GM18858 (cell line): ENCODE results near the gene CIROP.

Experiments used
- ATAC-seq: cut with Tn5 transposase; IDR thresholded peaks from one replicate; pipeline ENCODE4 v1.9.1; 2021; ENCODE audit not compliant: unreplicated experiment

Gene CIROP

GRCh38 chr14:23095196-23096108 is 9.3 kb downstream of the CIROP start, which contains the start of gene C14orf119:
Gene C14orf119, plus strand, starts transcription at chr14:23095505. Its CDS starts 2,154 bp downstream, at chr14:23097659.
- peak; percentile 83 for ATAC-seq

DNA sequence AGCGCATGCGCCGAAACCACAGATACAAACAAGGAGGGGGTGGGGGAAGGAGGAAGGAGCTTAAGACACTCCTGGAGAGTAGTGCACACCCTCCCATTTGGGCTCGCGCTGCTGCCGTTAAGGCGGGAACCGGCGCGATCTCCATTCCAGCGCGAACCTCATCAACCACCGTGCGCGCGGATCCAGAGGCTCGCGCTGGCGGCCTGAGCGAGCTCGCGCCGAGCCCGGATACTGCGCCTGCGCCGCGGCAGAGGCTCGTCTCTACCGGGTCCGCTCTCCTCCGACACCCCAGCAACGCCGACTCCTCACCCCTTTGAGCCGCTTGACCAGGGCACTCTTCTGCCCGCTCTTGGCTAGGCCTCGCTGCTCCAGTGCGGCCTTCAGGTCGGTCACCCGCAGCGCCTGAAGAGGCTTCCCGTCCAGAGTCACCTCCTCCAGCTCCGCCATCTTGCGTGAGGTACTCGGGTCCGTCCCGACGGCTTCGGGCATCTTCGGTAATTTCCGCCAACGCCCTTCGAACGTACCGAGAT is 10.1 kb downstream of the CIROP start, which contains the start of gene ACIN1:
Gene ACIN1 (minus strand): TSS at position 471 of the 530 bp plus-strand sequence. CDS start 24 bp downstream, at position 447.
- peak; percentile 12 for ATAC-seq

- no peak for ATAC-seq
These were observed 10.7 kb downstream of the CIROP start for GRCh38 chr14:23093991-23094665.

DNA sequence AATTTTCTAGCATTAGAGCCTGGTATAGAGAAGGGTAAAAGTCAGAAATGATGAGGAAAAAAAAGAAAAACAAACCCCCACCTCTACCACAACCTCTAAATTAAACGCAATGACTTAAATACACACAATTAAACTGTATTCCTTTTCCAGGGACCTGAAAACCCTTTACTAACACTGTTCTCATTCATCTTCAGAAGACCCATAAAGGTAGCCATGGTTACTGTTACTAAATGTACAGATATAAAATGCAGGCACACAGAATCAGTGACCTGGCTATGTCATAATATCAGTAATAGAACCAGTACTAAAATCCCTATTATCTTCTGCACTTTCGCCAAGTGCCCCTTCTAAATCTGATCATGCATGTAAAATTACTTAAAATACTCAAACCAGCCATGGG is 11.3 kb downstream of the CIROP start:
- no peak for ATAC-seq

DNA sequence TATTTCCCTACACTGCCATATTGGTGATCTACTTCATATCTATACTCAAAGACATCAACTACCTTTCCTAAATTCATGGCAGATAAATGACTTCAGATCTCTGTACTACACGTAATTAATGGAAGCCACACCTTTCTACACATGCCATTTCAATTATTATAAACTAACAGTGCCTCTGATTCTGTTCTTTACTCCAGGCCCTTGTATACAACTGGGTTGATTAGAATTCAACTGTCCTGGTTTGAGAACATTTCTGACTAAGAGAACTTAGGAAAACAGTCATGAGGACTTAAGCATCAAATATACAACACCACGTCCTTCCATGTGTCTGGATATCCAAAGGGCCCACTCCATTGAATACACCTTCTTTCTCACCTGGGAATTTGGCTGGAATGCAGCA is 11.7 kb downstream of the CIROP start:
- no peak for ATAC-seq

DNA sequence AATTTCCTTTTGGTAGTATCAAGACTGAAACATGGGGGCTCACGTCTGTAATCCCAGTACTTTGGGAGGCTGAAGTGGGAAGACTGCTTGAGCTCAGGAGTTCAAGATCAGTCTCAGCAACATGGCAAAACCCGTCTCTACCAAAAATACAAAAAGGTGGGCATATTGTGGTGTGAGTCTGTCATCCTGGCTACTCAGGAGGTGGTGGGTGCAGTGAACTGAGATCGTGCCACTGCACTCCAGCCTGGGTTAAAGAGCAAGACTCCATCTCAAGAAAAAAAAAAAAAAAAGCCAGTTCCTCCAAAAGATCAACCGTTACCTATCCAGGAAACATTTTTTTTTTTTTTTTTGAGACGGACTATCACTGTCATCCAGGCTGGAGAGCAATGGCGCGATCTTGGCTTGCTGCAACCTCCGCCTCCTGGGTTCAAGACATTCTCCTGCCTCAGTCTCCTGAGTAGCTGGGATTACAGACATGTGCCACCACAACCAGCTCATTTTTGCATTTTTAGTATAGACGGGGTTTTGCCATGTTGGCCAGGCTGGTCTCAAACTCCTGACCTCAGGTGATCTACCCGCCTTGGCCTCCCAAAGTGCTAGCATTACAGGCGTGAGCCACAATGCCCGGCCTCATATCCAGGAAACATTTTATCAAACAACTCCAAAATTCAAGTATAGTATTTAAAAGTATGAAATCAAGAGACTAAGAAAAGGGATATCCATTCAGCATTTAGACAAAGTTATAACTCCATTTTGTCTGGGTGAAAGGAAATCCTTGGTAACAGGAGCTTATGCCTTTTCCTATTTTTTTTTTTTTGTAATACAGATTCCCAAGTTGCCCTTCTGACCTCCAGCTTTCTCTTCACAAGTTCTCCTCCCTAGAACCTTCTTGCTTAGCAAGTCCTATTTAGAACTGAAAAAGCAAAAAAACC is 13.2 kb downstream of the CIROP start:
- ATAC-seq = no peak

GRCh38 chr14:23090254-23090636 is 14.5 kb downstream of the CIROP start:
- ATAC-seq = no peak

GRCh38 chr14:23089498-23090253 is 15.1 kb downstream of the CIROP start:
- ATAC-seq = no peak

DNA sequence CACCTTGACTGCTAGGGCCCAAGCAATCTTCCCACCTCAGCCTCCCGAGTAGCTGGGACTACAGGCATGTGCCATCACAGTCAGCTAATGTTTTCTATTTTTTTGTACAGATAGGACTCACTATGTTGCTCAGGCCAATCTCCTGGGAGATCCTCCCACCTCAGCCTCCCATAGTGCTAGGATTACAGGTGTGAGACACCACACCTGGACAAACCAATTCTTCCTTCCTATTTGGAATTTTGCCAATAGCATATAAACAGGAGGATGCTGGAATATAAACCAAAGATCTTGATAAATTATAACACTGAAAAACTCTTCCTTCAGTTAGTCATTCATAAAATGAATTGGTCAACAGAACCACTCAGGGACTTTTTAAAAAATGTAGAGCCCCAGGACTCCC is 18.2 kb downstream of the CIROP start:
- ATAC-seq = no peak

GRCh38 chr14:23085458-23085857 is 19.3 kb downstream of the CIROP start:
- no peak for ATAC-seq

GRCh38 chr14:23080474-23080873 is 24.3 kb downstream of the CIROP start:
- no peak for ATAC-seq

DNA sequence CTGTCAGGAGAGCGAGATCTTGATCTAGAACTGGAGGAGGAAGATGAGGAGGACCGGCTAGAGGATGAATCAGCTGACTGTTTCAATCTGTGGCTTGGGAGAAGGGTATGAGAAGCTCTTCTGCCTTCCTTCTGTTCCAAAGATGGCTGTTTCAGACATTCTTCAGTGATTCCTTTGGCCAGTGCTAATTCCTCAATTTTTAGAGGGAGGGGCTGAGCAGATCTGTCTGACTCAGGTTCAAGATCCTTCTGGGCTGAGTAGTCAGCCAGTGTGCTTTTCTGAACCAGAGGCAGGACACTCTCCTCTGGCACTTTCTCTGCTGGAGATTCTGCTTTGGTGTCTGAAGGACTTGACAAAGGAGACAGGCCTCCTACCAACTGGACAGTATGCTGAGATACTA is 25.1 kb downstream of the CIROP start:
- ATAC-seq = no peak

DNA sequence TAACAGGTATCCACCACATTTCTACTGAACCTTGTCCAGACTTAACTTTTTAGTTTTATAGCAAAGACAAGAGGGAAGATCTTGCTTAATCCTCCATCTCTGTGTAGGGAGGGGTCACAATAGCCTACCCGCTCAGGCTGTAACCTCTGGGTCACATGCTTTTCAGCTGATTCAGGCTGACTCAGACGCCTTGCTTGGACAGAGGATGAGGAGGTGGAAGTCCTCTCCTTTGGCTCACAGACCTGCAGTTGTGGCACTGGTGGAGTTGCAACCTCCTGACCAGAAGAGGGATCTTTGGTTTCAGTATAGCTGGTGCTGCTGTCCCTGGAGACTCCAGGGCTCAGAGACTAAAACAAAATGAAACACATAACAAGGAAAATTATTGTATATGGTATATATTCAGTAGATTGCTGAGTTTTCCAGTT is 26.1 kb downstream of the CIROP start:
- ATAC-seq = no peak

- ATAC-seq = no peak
These were observed 26.8 kb downstream of the CIROP start for GRCh38 chr14:23077962-23078361.

DNA sequence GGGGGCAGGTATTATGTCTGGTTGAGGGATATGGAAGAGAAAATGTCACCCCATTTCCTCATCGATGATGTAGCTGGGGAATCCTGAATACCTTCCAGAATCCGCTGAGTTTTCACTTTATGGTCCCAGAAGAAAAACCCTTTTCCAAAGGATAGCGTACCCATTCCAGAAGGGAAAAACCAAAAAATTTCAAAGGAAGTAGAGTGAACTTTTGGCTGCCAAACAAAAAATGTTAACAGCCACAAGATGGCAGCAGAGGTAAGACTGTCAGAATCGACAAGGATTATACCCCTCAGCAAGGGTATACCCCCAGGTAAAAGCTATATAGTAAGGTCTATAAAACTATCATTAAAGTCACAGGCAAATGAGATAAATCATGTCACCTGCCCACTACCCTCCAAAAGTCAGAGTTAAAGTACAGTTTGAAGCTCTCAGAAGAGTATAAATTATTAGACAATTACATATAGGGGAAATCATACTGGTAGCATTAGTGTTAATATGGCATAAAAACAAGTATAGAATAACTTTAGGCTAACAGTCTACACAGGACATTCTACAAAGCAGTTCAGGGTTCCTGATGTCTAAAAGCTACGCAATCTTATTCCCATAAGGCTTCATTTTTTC is 27.9 kb downstream of the CIROP start:
- ATAC-seq = no peak

- ATAC-seq = no peak
These were observed 29.9 kb downstream of the CIROP start for GRCh38 chr14:23074906-23075305.

DNA sequence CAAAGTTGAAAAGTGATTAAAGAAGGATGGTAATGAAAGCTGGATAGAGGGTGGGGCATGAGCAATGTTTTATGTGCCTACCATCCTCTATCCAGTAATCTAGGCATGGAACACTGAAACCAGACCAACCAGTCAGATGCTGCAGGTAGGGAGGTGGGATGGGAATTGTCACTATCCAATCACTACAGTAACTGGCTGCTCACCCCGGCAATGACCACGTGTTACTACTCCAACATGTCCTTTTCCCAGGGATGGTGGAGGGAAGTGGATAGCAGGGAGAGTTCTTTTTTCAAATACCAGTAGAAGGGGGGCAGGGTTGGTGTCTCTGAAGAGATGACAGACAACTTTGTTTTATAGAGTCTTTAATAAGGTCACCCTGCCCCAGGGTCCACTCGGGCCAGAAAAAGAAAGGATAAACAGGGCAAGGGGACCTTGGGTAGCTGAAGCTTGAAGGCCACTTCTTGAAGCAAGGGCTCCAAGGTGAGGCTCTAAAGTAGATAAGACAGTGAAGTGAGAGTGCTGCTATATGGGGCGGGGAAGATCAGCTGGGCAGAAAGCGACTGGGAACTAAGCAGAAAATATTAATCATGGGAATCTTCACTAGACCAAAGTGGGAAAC is 32.8 kb downstream of the CIROP start:
- ATAC-seq = no peak

DNA sequence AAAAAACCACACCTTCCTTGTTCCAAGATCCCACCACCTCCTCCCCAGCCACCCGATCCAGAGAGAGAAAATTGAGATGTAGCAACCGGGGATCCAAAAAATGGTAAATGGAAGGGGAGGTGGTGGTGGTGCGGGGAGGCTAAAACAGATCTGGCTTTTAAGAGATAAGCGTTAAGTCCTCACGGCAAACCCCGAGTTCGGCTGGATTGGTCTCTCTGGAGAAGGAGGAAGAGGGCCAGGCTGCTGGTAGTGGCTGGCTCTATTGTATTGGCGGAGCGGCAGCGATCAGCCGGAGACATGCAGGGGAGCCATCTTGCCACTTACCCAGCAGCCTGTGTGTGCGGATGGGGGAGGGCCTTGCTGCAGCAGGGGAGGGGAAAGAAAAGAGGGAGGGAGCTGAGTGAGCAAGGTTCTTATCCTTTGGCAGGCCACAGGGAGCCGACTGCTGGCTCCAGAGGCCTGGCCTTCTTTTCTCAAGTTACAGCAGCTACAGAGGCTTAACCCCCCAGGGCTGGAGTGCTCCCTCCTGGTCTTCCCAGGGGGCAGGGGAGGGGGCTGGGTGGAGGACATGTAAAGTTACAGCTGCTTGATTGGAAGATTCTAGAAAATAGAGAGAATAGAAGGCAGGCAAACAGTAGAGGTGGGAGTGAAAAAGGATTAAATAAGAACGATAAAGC is 33.4 kb downstream of the CIROP start:
- ATAC-seq = peak; percentile 75
